ENCODE results near the gene SLC35E1.
"Not testable (repeated sequence)": the region's sequence is repeated elsewhere in the genome, so short reads cannot be mapped to it uniquely, and the experiment has no call there.

SLC35E1 gene

DNA sequence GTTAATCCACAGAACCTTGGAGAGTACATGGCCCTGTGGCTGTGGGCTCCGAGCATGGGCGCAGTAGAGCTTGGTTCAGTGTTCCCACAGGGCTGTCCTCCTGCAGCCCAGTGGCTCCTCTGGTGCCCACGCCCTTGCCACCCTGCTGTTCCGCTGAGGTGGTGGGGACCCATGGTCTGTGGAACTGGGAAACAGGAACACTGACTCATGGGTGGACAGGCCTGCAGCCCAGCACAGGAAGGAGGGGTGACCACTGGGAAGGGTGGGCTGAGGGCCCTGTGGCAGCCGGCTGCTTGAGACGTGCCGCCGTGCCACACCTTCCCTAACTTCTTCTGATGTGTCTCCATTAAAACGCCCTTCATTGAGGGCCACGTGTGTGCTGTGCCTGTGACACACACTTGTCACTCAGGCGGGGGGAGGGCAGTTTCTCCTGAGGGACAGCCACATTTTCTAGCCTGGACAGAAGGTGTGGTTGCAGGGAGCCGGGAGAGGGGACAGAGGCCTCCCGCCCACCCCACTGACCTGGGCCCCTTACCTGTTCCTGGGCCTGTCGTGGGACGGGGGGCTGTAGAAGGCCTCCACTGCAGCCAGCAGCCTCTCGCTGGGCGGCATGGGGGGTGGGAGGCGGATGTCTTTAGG lies 51.1 kb downstream of the SLC35E1 start:
- no peak for DNase-seq

DNA sequence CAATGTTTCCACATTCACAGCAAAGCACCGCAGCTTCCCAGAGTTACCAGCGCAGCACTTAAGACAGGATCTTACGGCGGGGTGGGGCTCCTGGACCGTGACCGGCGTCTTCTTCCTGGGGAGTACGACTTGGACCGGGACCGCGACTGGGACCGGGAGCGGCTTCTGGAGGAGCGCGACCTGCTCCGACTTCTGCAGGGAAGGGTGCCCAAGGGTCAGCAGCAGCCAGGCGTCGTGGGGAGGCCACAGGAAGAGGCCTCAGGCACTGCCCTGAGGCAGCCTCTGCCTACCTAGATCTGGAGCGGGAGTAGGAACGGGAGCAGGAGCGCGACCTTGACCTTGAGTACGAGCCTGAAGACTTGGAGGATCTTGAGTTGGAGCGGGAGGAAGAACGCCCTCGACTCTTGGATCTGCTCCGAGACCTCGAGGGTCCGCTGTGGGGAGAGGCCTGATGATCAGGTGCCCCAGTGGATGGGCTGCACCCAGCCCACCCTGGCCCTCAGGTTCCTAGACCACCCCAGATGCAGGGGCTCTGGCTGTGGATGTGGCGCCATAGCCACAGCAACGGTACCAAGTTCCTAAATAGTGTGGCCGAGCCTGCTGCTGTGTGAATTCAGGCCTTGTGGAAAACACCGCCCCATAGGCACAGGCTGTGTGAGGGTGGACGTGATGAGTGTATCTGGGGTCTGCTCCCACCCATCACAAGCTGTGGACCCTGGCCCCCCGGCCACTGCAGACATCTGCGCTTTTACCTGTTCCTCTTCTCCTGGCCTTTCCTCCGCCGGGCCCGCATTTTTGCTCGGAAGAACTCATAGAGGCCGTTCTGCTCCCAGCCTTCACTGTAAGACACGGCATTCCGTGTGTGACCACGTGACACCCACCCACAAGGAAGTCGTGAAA lies 51.9 kb downstream of the SLC35E1 start:
- DNase-seq, result no peak

DNA sequence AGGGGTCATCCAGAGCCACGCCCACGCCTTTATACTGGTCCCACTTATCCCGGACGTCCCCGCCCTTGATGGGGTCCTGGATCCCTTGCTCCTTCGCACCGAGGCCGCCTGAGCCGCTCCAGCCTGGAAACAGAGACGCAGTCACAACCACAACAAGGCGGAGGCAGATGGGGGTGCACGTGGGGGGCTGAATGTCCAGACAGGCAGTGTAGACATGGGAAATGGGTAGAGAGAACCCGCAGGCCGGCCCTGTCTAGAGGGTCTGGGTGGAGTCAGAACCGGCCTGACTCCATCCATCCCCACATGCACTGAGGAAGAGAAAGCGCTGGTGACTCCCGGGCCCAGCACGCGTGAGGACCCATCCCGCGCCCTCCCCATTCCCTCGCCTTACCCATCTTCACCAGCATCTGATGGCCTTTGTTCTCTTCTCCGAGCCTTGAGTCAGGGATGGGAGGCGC lies 53.0 kb downstream of the SLC35E1 start:
- no peak for DNase-seq

GRCh38 chr19:16518483-16519229 lies 53.6 kb downstream of the SLC35E1 start:
- DNase-seq, result no peak

- DNase-seq, result no peak
Measured at GRCh38 chr19:16518061-16518460, 54.2 kb downstream of the SLC35E1 start.

DNA sequence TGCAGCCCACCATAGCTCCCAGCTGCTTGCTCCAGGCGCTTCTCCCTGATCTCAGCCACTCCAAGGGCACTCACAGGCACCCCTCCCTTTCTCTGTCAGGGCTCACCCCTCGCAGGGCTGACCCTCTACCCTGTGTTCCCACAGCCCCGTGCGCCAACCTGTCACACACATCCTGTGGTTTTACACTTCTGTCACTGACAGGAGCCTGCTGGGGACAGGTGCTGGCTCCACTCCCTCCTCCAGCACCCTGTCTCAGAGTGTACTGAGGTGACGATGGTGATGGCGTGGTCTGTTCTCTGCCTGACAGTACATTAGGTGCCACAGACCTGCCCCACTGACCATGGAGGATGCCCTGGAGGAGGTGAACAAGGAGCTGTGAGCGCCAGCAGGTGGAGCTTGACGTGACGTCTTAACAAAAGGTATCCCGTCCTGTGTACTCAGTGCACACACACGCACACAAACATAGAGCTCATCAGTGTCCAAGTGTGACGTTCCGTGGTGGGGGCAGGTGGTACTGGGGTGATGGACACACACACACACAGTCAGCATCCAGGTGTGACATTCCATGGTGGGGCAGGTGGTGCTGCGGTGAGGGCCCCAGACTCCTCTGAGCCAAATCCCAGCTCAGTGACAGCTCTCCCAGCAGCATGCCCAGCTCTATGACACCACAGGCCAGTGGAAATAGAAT lies 55.1 kb downstream of the SLC35E1 start:
- no peak for DNase-seq

DNA sequence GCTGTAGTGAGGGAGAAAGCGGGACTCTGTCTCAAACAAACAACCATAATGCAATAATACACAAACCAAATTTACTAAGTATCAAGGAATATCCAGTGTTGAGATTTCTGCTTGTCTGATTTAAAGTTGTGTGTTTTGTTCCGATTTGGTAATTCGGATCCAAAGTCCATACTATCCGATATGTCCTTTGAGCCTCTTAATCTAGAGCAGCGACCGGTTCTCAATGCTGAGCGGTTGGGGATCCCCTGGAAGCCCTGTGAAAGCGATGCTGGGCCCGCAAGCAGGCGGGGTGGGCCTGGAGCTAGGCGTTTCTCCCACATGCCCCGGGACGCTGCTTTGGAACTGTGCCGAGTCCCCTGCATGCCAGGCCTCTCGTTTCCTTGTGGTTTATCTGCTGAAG lies 55.8 kb downstream of the SLC35E1 start:
- no peak for DNase-seq

- no peak for DNase-seq
Measured at GRCh38 chr19:16514383-16515019, 57.7 kb downstream of the SLC35E1 start.

GRCh38 chr19:16512611-16513010 lies 59.6 kb downstream of the SLC35E1 start:
- DNase-seq, result not testable (repeated sequence)

GRCh38 chr19:16509141-16510061 lies 62.8 kb downstream of the SLC35E1 start:
- no peak for DNase-seq

DNA sequence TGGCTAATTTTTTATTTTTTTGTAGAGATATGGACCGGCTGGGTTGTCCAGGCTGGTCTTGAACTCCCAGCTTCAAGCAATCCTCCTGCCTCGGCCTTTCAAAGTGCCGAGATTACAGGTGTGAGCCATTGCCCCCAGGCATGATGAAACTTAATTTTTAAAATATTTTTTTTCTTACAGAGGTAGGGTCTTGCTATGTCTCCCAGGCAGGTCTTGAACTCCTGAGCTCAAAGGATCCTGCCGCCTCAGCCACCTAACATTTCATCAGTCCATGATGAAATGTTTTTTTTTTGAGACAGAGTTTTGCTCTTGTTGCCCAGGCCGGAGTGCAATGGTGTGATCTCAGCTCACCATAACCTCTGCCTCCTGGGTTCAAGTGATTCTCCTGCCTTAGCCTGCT lies 63.7 kb downstream of the SLC35E1 start:
- DNase-seq, result no peak

DNA sequence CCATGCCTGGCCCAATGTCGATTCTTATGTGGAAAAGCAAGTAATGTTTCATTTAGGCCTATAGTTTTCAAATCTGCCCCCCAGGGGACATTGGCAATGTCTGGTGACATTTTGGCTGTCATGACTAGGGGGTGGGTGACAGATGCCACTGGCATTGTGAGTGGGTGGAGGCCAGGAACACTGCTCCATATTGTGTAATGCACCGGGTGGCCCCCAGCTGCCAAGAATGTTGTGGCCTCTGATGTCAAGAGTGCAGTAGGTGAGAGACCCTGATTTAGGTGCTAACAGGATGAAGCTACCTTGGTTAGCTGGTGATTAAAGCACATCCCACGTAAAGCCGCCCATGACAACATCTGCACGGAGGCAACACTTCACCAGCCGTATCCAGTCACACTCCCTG lies 65.3 kb downstream of the SLC35E1 start:
- DNase-seq, result no peak

DNA sequence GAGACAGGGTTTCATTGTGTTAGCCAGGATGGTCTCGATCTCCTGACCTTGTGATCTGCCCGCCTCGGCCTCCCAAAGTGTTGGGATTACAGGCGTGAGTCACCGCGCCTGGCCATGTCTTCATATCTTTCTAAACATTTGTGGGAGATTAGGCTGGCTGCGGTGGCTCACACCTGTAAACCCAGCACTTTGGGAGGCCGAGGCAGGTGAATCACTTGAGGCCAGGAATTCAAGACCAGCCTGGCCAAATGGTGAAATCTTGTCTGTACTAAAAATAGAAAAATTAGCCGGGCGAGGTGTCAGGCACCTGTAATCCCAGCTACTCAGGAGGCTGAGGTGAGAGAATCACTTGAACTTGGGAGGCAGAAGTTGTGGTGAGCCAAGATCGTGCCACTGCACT lies 66.1 kb downstream of the SLC35E1 start:
- not testable (repeated sequence) for DNase-seq

DNA sequence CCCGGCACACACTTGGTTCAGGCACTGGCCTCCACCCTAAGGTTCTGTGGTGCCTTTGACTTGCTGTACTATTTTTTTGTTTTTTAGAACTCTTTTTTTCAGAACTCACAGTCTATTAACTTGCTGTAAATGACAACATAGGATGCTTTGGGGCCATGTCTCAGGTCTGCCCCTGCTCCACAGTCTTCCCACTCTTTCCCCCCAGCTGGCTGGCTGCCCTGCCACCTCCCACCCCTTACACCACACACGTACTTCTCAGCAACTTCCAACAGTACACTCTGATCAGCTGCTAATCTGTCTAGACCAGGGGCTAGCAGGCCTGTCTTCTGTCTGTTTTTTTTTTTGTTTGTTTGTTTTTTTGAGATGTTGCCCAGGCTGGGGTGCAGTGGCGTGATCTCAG lies 67.9 kb downstream of the SLC35E1 start:
- no peak for DNase-seq

All from suppressor macrophage (primary cell).